DMS114 treated with DMSO at 0.1 percent for 48 hours (cell line): ENCODE data around the gene RIMS1.

ENCODE experiments used
- DNase-seq: peaks from one replicate; lab custom pipeline; 2025; ENCODE audit not compliant: unreplicated experiment; lab: John Stamatoyannopoulos, UW

Gene RIMS1

DNA sequence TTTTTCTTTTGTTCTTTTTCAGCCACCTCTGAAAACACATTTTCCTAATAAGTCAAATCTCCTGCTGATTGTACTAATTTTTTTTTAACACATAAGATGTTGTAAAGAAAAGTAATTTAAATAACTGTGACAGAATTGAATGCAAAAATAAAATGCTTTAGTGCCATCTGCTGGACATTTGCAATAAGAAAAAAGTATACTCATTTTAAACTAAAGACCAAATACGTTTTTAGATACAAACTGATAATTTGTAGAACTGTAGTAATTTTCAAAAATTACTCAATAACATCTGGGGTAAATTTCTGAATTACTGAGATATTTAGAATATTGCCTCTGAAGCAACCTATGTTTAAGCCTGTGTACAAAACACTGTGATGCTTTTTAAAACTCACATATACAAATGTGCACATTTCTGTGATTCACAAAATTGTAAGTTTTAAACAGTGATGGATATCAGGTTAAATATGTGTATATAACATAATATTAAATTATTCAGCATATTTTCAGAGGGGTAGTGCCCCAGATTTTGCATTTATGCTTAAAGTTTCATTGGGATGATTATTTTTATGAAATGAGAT lies 198.7 kb downstream of the RIMS1 start:
- DNase-seq: peak; percentile 0

DNA sequence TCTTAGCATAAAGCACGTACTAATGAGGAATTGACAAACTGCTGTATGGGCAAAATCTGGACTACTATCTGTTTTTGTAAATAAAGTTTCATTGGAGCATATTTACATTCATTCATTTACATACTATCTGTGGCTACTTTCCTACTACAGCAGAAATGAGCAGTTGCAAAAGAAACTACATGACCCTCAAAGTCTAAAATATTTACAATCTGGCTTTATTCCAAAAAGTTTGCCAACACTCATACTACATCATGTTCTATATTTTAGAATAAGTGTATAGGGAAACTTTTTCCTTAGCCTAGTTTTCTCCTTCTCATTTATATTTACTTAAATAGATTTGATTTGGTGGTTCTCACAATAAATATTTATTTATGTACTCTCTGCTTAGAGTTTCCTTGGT lies 208.2 kb downstream of the RIMS1 start:
- no peak for DNase-seq

DNA sequence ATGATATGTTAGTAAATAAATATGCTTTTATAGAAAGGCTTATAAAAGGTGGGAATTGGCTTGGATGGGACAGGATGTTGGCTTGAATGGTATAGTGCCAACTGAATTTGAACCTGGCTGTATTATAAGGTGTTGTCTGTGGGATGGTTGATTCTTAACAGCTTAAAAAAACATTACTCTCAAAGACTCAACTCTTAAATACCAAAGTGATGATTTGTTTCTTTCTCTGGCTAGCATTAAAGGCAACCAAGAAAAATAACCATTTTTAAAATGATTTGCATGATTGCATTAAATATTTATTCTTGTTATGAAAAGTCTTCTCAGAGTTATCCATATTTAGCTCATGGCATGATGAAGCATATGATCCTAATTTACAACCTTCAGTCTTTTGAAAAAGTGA lies 216.2 kb downstream of the RIMS1 start:
- DNase-seq: no peak

DNA sequence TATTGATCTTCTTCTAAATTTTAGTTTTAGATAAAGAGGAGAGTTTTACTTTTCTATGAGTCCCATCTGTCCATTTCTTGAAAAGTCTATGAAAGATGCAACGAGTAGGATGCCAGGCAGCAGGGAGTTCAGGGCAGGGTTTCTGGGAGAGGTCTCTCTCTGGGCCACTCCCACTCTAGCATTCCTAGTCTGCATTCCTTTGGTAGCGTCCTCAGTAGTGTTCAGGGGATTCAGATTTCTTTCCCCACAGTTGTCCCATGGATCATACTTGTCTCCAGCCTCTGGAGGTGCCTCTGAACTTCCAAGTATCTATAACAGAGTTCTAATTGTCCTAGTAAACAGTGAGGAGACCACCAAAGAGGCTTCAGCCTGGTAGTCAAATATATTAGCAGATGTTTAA lies 225.3 kb downstream of the RIMS1 start:
- DNase-seq: no peak

DNA sequence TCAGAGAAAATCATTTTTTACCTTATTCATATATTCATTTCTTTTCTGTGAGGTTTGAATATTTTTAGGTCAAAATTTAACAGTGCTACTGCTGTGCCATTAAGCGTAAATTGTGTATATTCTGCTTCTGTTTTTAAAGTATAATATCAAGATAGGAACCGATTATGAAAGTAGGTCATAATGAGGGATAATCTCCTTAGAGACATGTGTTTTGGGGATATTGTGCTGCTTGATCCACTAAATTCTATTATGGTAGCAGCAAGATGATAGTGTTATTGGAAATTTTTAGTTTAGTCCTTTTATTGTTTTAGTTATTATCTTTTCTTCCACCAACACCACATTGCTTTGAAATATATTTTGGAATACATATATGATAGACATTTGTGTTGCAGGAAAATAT lies 244.0 kb downstream of the RIMS1 start:
- DNase-seq: no peak

DNA sequence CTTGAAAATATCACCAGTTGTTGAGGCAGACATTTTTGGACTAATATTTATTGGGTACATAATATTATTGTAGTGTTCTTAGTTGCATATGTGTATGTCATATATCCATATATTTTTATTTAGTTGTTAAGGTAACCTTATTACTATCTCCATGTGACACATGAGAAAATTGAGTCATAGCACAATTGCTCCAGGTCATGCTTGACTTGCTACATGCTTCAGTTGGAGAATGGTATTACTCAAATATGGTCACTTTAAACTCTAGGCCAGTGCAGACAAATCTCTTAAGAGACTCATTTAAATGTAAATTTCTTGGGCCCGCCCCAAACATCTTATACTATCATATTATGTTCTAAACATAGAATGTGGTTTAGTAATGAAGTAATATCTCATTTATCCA lies 246.1 kb downstream of the RIMS1 start:
- no peak for DNase-seq

DNA sequence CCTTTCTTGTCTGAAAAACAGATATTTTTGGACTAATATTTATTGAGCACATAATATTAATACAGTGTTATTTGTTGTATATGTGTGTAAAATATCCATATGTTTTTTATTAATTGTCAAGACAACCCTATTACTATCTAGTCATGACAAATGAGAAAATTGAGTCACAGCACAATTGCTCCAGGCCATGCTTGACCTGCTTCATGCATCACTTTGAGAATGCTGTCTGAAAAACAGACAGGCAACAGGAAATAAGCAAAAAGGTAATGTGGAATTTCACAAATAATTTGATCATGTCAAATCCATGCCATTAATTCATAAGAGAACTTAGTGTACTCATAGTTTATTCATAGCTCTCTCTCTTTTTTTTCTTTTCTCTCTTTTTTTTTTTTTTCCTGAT lies 246.5 kb downstream of the RIMS1 start:
- DNase-seq: no peak

- no peak for DNase-seq
These were observed 247.0 kb downstream of the RIMS1 start for GRCh38 chr6:72133324-72133723.

- no peak for DNase-seq
These were observed 254.4 kb downstream of the RIMS1 start for GRCh38 chr6:72140795-72141194.

DNA sequence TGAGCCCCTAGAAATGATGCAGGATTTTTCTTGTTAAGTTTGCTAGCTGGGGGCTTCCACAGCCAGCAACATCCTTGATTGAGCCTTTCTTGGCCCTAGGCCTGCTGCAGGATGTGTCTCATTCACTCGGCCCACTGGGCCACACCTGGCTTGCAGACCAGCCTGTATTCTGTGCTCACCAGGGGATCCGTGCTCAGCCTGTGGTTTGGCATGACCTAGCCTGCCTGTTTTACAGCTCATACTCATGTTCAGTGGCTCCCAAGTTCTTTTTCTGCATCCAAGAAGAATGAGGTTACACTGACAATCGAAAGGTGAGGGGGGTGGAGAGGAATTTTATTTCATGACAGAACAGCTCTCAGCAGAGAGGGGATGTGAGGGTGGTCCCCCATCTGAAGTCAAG lies 263.4 kb downstream of the RIMS1 start:
- no peak for DNase-seq

DNA sequence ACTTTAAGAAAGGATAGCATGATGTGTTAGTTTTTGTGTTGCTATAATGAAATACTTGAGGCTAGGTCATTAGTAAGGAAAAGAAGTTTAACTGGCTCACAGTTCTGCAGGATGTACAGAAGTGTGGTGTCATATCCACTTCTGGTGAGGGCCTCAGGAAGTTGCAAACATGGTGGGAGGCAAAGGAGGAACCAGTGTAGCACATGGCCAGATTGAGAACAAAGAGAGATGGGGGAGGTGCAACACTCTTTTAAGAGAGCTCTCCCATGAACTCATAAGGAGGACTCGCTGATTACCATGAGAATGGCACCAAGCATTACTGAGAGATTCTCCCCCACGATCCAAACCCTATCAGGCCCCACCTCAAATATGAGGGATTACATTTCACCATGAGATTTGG lies 265.4 kb downstream of the RIMS1 start:
- DNase-seq: no peak

DNA sequence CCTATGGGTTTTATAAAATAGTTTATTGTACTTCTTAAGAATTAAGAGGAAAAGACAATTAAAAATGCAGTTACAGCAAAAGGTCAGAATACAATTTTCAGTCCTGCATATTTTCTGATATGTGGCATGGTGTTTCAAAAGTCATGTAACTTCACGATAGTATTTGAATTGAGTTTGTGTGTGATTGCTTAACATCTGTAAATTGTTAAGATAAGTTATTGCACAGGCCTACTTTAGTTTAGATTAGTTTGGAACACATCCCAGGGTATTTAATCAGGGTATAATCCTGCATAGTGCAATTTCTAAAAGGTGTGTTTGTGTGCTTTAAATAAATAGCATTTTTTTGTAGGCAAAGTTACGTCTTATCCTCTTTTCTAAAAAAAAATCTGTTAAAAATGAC lies 289.6 kb downstream of the RIMS1 start:
- no peak for DNase-seq

GRCh38 chr6:72182337-72183246 lies 296.2 kb downstream of the RIMS1 start:
- no peak for DNase-seq

- no peak for DNase-seq
These were observed 317.6 kb downstream of the RIMS1 start for GRCh38 chr6:72203983-72204382.

DNA sequence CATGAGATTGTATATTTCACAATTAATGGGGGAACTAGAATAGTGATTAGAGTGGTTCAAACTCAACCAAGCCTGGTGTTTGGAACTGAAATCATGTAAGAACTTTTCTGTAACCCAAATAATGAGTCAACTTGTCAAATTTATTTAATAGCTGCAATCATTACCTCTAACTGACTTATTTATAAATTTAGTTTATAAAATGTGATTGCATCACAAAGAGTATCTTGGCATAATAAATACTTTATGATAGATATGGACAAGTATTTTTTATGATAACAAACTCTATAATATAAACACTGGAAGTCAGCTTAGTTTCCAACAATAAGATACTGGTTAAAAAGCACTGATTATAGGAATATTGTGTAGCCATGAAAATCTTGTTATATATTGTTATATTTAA lies 319.1 kb downstream of the RIMS1 start:
- DNase-seq: no peak

DNA sequence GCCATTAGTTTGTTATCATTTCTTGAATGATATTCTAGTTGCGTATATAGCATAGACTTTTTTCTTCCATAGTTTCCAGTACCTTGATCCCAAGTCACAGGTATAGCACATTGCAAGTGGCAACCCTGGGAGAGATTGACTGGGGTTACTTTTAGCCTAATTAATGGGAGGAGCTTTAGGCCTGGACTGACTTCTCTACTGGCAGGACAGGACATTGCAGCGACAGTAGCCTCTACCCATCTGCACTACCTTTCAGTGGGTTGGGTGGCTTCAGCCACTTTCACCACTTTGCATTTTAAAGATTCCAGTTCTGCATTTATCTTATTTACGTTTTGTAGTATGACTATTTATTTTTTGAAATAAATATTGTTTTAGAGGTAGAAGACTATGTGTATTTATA lies 320.3 kb downstream of the RIMS1 start:
- no peak for DNase-seq

GRCh38 chr6:72212686-72213085 lies 326.3 kb downstream of the RIMS1 start:
- DNase-seq: no peak

GRCh38 chr6:72213654-72214053 lies 327.3 kb downstream of the RIMS1 start:
- DNase-seq: no peak

GRCh38 chr6:72216222-72217068 lies 330.1 kb downstream of the RIMS1 start:
- DNase-seq: no peak

GRCh38 chr6:72217626-72218025 lies 331.3 kb downstream of the RIMS1 start:
- no peak for DNase-seq

- no peak for DNase-seq
These were observed 331.8 kb downstream of the RIMS1 start for GRCh38 chr6:72218125-72218524.

DNA sequence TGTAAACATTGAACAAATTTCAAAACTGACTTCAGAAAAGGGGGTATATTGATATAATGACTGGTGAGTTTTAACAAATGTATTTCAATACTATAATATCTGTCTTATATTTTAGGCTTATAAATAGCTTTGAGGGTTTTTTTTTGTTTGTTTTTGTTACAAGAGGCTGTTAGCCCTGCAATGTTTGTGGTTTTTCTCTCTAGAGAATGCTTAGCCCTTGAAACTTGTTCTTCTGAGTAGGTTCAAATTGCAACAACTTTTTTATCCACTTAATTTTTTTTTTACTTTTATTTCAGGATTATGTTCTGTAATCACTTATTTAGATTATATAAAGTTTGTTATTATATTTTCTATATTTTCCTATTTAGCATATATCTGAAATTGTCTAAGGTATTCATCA lies 333.2 kb downstream of the RIMS1 start:
- DNase-seq: no peak
